ENCODE data around the gene PSAP. TPM values are rescaled to one million over a fixed set of nuclear protein-coding genes. Genes with fewer than 3 reads are reported as not detected.
"Not testable (repeated sequence)": the region's sequence is repeated elsewhere in the genome, so short reads cannot be mapped to it uniquely, and the experiment has no call there.

Gene PSAP
- total RNA-seq, 4 donors from 2014 or later: 425 to 693 (median 495) TPM

DNA sequence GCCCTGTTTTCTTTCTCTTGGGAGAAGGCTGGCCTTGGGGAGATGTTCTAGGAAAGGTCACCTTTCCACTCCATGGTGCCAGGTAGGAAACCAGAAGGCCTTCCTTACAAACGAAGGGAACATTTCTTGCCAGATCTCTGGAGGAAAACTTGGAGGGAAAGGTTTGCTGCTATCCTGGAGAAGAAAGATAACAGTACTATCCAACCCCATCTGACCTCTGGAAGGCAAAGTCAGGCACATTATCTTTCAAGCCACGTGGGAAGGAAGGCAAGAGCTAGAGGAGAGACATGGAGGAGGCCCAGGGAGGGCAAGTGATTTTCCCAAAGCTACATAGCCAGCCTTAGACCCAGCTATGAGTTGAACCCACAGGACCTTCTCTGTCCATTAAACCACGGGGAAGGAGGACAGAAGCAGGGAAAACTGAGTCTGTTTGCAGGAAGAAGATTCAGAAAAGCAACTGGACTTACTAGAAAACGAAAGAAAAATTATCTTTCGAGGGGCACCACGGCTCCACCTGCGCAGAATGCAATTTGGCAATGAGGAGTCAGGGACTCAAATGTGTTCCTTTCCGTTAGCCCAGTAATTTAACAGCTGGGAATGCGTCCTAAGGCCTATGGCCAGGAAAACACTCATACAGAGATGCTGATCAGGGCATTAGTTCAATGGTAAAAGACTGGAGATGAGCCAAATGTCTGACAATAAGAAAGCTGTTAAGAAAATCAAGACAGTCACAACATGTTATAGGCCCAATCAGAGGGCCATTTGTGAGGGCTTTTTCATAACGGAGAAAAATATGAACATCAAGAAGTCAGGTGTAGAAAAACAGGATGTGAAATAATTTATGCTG, 32.0 kb upstream of the PSAP start:
- no peak for TF ChIP-seq POLR2A (IDR thresholded peaks at IDR 0.05)
- TF ChIP-seq, protein P1, sequence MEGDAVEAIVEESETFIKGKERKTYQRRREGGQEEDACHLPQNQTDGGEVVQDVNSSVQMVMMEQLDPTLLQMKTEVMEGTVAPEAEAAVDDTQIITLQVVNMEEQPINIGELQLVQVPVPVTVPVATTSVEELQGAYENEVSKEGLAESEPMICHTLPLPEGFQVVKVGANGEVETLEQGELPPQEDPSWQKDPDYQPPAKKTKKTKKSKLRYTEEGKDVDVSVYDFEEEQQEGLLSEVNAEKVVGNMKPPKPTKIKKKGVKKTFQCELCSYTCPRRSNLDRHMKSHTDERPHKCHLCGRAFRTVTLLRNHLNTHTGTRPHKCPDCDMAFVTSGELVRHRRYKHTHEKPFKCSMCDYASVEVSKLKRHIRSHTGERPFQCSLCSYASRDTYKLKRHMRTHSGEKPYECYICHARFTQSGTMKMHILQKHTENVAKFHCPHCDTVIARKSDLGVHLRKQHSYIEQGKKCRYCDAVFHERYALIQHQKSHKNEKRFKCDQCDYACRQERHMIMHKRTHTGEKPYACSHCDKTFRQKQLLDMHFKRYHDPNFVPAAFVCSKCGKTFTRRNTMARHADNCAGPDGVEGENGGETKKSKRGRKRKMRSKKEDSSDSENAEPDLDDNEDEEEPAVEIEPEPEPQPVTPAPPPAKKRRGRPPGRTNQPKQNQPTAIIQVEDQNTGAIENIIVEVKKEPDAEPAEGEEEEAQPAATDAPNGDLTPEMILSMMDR (IDR thresholded peaks at IDR 0.05): no peak
- intact Hi-C loops (cut with DNase I; ENCODE audit: low total_unique reads): no loop called here
- DNase-seq (ENCODE audit: low spot score in 2 of 2): no peak
- 74 to 76% methylated on average over 10 of the region's 10 CpGs for whole genome bisulfite sequencing, 2 donors
- no peak overlapping the region for H3K4me3 ChIP-seq (ENCODE audit: low read depth, poor library complexity, severe bottlenecking)

DNA sequence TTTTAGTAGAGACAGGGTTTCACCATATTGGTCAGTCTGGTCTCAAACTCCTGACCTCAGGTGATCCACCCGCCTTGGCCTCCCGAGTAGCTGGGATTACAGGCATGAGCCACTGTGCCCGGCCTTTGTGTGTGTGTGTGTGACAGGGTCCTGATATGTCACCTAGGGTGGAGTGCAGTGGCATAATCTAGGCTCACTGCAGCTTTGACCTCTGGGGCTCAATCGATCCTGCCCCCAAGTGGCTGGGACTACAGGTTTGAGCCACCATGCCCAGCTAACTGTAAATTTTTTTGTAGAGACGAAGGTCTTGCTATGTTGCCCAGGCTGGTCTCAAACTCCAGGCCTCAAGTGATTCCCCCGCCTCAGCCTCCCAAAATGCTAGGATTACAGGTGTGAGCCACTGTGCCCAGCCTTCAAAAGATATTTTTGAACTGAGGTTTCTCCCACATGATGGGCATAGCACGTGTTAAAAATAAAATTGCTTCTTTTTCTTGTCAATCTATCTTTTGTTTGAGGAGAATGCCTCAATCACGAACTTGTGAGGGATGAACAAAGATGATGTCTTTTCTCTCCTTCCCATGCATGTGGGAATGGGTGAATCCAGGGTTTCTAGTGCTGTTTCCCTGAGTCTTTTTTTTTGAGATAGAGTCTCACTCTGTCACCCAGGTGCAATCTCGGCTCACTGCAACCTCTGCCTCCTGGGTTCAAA, 30.8 kb upstream of the PSAP start:
- no peak overlapping the region for H3K4me3 ChIP-seq (ENCODE audit: low read depth, poor library complexity, severe bottlenecking)
- intact Hi-C loops (cut with DNase I; ENCODE audit: low total_unique reads): no loop called here
- DNase-seq (ENCODE audit: low spot score in 2 of 2): no peak
- TF ChIP-seq, protein P1 (IDR thresholded peaks at IDR 0.05): no peak
- no peak for TF ChIP-seq POLR2A (IDR thresholded peaks at IDR 0.05)
- 88% methylated on average over 9 of the region's 9 CpGs for WGBS, 2 donors

DNA sequence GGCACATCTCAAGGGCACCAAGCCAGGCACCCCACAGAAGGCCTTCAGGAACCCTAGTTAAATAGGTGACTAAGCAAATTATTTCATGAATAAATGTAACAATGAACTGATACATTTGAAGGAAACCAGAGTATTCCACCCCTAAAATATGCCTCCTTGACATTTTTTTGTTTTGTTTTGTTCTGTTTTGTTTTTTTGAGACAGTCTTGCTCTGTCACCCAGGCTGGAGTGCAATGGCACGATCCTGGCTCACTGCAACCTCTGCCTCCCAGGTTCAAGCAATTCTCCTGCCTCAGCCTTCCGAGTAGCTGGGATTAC, 30.2 kb upstream of the PSAP start:
- not testable (repeated sequence) for DNase-seq (ENCODE audit: low spot score in 2 of 2)
- WGBS, 2 donors: 90 to 92% methylated on average over 2 of the region's 2 CpGs

DNA sequence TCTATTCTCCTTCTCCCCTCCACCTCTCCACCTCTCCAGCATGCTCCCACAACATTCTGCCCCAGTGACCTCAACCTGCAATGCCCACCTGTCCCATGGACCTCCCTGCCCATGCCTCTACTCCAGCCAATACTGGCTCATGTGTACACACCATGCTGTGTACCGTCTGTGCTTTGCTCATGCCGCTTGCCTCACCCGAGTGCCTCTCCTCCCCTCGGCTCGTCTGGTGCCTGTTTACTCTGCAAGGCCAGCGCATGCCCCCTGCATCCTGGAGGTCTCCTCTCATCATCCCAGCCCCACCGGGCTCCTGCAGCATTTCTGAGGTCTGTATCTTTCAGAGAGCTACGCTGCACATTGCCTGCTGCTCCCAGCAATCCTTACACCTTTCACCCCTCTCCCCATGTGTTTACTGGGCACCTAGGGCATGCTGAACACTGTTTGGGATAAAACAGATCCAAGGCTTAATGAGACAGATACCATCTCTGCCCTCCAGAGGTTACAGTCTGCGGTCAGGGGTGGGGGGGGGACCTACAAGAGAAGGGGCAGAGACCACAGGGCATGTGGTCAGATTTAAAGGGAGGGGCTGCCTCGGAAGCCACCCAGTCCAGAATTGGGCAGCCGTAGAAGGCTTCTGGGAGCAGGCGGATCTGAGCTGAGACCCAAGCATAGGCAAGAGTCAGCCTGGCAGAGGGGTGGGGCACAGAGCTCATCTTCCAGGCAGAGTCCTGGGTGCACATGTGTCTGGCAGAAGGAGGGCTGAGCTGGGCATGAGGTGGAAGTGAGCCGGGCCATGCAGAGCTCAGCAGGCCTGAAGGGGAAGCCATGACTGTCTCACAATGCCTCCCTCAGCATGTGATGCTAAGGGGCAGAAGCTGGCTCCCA, 29.6 kb upstream of the PSAP start:
- no peak overlapping the region for H3K4me3 ChIP-seq (ENCODE audit: low read depth, poor library complexity, severe bottlenecking)
- intact Hi-C loops (cut with DNase I; ENCODE audit: low total_unique reads): no loop called here
- TF ChIP-seq, protein P1 (IDR thresholded peaks at IDR 0.05): no peak
- TF ChIP-seq POLR2A (IDR thresholded peaks at IDR 0.05): no peak
- DNase-seq (ENCODE audit: low spot score in 2 of 2): peak in 1 of 2 donors; percentile 57
- WGBS, 2 donors: 76 to 79% methylated on average over 13 of the region's 13 CpGs

More for the DNA sequence above, 30.2 kb upstream of the PSAP start:
- intact Hi-C loops (cut with DNase I; ENCODE audit: low total_unique reads); H3K4me3 ChIP-seq (ENCODE audit: low read depth, poor library complexity, severe bottlenecking): not testable (repeated sequence)

DNA sequence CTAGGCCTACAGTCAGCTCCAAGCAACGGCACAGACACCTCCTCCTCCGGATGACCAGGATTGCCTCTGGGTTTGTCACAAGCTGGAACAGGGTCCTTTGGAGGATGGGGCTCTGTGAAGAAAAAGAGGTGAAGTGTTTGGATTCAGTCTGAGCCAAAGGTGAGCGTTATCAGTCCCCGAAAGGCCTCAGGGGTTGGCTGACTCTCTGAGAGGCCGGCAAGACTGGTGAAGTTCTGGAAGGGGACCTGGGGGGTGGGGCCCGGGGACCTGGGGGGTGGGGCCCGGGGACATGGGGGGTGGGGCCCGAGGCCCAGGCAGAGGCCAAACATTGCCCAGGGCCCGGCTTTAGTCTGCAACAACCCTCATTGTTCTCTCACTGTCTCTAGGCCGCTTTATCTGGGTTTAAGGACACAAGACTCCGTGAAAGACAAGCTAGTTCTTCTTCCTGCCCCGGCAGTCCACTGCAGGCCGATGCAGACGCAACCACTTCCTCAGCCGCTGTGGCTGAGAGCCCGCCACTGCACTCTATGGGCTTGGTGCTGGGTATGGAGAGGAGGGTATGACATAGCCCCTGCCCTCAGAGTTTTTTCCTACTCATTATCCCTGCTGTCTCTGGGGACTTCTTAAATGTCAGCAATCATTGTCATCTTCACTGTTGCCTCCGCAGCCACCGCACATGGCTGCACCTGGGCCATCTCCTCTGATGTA, 27.4 kb upstream of the PSAP start:
- 46 to 58% methylated on average over 17 to 18 of the region's 18 CpGs for WGBS, 2 donors
- no peak overlapping the region for H3K4me3 ChIP-seq (ENCODE audit: low read depth, poor library complexity, severe bottlenecking)
- intact Hi-C loops (cut with DNase I; ENCODE audit: low total_unique reads): no loop called here
- no peak for DNase-seq (ENCODE audit: low spot score in 2 of 2)
- TF ChIP-seq, protein P1 (IDR thresholded peaks at IDR 0.05): no peak
- TF ChIP-seq POLR2A (IDR thresholded peaks at IDR 0.05): no peak
